Fibroblast of lung (primary cell): Measurements from ENCODE around the gene PUSL1. TPM values are rescaled to one million over a fixed set of nuclear protein-coding genes. Genes with fewer than 3 reads are reported as not detected.
A peak's percentile ranks its signal among the peaks of the same experiment; 100 is the strongest.

Source experiments
- DNase-seq, 2 donors: peaks; one replicate each; pipeline versions ENCODE4 v3.0.0 to v3.0.0-alpha.2; 2010; ENCODE audit warnings: low read depth in 2 of 2
- H2AFZ ChIP-seq: 2 replicates; pipeline ENCODE4 v1.5.1; 2012; ENCODE audit warnings: low read length, control low read depth, inconsistent platforms
- H3K27ac ChIP-seq: 2 replicates; pipeline ENCODE4 v1.5.1; 2011; ENCODE audit warnings: low read length, control low read depth; ENCODE audit not compliant: insufficient read depth
- H3K27me3 ChIP-seq: 2 replicates; pipeline ENCODE4 v1.5.1; 2011; ENCODE audit warnings: mild to moderate bottlenecking, low read length; ENCODE audit not compliant: control insufficient read depth, insufficient read depth
- H3K36me3 ChIP-seq: 2 replicates; pipeline ENCODE4 v1.5.1; 2011; ENCODE audit warnings: low read length; ENCODE audit not compliant: control insufficient read depth, insufficient read depth
- H3K4me1 ChIP-seq: 2 replicates; pipeline ENCODE4 v1.5.1; 2011; ENCODE audit warnings: low read length; ENCODE audit not compliant: control insufficient read depth, insufficient read depth; ENCODE audit errors: extremely low read depth
- H3K4me2 ChIP-seq: 2 replicates; pipeline ENCODE4 v1.5.1; 2011; ENCODE audit warnings: low read length, control low read depth; ENCODE audit not compliant: insufficient read depth; ENCODE audit errors: extremely low read depth
- H3K4me3 ChIP-seq, 4 experiments: fragments of 200-600 bp in 1 of 4; sonication (generic) in 1 of 4; replicated peaks in 1 of 4; 2 replicates each; pipeline ENCODE4 v1.5.1; 2011 to 2016; ENCODE audit warnings: low read length in 4 of 4, low read depth in 3 of 4, mild to moderate bottlenecking in 3 of 4, control low read depth in 2 of 4, inconsistent platforms in 1 of 4, mixed read lengths in 1 of 4; ENCODE audit not compliant: insufficient read depth in 1 of 4; ENCODE audit errors: control extremely low read depth in 1 of 4
- H3K79me2 ChIP-seq: 2 replicates; pipeline ENCODE4 v1.5.1; 2012; ENCODE audit warnings: mild to moderate bottlenecking, low read length, inconsistent platforms; ENCODE audit not compliant: control insufficient read depth, insufficient read depth
- H3K9ac ChIP-seq: 2 replicates; pipeline ENCODE4 v1.5.1; 2011; ENCODE audit warnings: mild to moderate bottlenecking, low read length, control low read depth; ENCODE audit not compliant: insufficient read depth
- H3K9me3 ChIP-seq: 2 replicates; pipeline ENCODE4 v1.5.1; 2012; ENCODE audit warnings: low read depth, low read length; ENCODE audit not compliant: control insufficient read depth, insufficient read depth
- H4K20me1 ChIP-seq: 2 replicates; pipeline ENCODE4 v1.5.1; 2011; ENCODE audit warnings: low read length; ENCODE audit not compliant: control insufficient read depth, insufficient read depth; ENCODE audit errors: extremely low read depth
- EZH2 ChIP-seq: IDR thresholded peaks from 2 replicates; pipeline ENCODE4 v1.5.1; 2012; ENCODE audit warnings: low read length, control low read depth, mild to moderate bottlenecking; ENCODE audit errors: missing control alignments
- polyA plus RNA-seq, 2 donors: library from polyadenylated mRNA; depleted of rRNA in 1 of 2; stranded (reverse) in 1 of 2; unstranded in 1 of 2; fragments of >200 nt; gene quantifications; 2 replicates each; pipeline ENCODE4 v1.2.1, GENCODE V29; 2011 to 2012; ENCODE audit warnings: missing spikeins in 1 of 2
- total RNA-seq: library from RNA; depleted of rRNA; stranded (reverse); fragments of >200 nt; gene quantifications from 2 replicates; pipeline ENCODE4 v1.2.1, GENCODE V29; 2014
- TF ChIP-seq, protein P1 (sequence below), 2 donors: IDR thresholded peaks in 1 of 2; conservative IDR thresholded peaks in 1 of 2; 1 replicate in 1 of 2; 2 replicates in 1 of 2; pipeline ENCODE4 v1.5.1; 2011 to 2012; ENCODE audit warnings: low read length in 2 of 2, control low read depth in 1 of 2, inconsistent platforms in 1 of 2, low read depth in 1 of 2, mild to moderate bottlenecking in 1 of 2

PUSL1 gene
- total and polyA plus RNA-seq, 2 donors (not counting 1 experiment from before 2014, with no cell fraction given): 7.1 to 12.7 TPM

DNA sequence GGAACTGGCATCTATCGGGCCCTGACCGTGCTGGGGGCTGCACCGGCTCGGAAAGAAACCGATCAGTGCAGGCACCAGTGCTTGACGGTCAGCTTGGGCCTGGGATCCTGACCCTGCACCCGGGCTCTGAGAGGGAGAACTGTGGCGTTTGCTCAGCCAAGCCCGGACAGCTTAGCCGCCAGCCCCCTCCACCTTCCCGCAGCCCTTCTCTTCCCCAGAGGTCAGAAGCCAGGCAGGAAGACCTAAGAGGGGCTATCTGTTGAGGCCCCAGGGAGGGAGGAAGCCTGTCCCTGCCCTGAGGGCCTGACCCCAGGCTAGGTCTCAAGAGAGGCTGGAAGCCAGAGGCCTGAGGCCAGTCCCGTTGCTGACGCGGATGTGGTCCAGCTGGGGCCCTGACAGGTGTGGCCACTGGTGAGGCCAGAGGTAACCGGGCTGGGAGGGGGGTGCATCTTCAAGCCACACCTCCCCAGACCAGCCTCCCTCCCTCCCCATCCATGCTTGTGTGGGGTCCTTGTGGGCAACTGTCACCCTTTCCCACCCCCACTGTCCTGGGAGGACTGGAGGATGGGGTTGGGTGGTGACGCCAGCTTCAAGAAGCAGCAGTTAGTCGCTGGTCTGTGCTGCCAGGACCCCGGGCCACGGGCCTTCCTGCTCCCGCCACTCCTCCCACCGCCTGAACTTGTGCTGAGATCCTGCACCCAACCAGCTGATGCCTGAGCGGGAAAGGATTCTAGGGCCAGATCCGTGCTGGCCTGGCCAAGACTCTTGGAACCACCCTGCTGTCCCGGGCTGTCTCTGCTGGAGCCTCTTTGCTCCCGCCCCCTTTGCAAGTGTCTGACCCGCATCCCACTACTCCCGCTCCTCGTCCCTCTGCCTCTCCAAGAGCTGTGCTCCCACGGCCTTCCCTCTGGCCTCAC is 43.4 kb downstream of the PUSL1 start:
- peak overlapping the region in 1 of 4 experiments; percentile 45 for H3K4me3 ChIP-seq
- no peak overlapping the region for H3K9ac ChIP-seq
- peak overlapping the region; percentile 18 for H3K27ac ChIP-seq
- no peak overlapping the region for H2AFZ ChIP-seq
- no peaks in the 10 kb centered on the region for H3K27me3 ChIP-seq
- H3K4me2 ChIP-seq: peak overlapping the region; percentile 44
- TF ChIP-seq, protein P1, sequence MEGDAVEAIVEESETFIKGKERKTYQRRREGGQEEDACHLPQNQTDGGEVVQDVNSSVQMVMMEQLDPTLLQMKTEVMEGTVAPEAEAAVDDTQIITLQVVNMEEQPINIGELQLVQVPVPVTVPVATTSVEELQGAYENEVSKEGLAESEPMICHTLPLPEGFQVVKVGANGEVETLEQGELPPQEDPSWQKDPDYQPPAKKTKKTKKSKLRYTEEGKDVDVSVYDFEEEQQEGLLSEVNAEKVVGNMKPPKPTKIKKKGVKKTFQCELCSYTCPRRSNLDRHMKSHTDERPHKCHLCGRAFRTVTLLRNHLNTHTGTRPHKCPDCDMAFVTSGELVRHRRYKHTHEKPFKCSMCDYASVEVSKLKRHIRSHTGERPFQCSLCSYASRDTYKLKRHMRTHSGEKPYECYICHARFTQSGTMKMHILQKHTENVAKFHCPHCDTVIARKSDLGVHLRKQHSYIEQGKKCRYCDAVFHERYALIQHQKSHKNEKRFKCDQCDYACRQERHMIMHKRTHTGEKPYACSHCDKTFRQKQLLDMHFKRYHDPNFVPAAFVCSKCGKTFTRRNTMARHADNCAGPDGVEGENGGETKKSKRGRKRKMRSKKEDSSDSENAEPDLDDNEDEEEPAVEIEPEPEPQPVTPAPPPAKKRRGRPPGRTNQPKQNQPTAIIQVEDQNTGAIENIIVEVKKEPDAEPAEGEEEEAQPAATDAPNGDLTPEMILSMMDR (conservative IDR thresholded peaks at IDR 0.05 in 1 of 2, IDR thresholded peaks at IDR 0.05 in 1 of 2; ENCODE audit: low read depth in 1 of 2, low read length in 2 of 2): no peak
- TF ChIP-seq EZH2: no peak
- DNase-seq: peak; percentile 55 to 71
- H3K4me1 ChIP-seq: peaks cover 19% of the 10 kb centered on the region
- H3K9me3 ChIP-seq: no peaks in the 10 kb centered on the region
- peaks cover 67% of the 10 kb centered on the region for H3K79me2 ChIP-seq
- H3K36me3 ChIP-seq: peaks cover 25% of the 10 kb centered on the region
- H4K20me1 ChIP-seq: no peaks in the 10 kb centered on the region

DNA sequence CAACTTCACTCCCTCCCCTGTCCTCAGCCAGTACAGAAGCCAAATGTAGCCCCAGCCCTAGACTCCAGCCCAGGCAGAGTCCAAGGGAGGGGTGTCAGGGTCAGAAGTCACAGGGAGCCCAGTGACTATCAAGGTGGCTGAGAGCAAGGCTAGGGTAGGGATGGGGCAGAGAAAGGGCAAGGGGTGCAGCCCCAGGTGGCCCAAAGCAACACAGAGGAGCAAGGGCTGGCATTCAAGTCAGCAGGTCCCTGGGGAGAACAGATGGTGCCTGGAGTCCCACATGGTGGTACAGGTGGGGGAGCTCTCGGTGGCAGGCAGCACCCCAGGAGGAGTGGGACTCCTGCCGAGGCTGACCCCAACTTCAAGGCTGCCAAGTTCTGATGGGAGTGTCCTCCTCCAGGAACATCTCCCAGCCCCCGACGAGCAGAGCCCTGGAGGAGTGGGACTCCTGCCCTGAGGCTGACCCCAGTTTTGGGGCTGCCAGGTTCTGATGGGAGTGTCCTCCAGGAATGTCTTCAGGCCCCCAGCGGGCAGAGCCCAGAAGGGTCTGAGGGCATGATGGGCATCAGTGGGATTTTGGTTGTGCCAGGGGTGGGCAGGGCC is 44.5 kb downstream of the PUSL1 start:
- H3K36me3 ChIP-seq: peaks cover 25% of the 10 kb centered on the region
- peak overlapping the region; percentile 28 for H3K27ac ChIP-seq
- H3K9ac ChIP-seq: no peak overlapping the region
- no peak overlapping the region for H2AFZ ChIP-seq
- H3K9me3 ChIP-seq: no peaks in the 10 kb centered on the region
- TF ChIP-seq EZH2: no peak
- TF ChIP-seq, protein P1 (conservative IDR thresholded peaks at IDR 0.05 in 1 of 2, IDR thresholded peaks at IDR 0.05 in 1 of 2; ENCODE audit: low read depth in 1 of 2, low read length in 2 of 2): no peak
- H3K79me2 ChIP-seq: peaks cover 67% of the 10 kb centered on the region
- H4K20me1 ChIP-seq: no peaks in the 10 kb centered on the region
- H3K4me2 ChIP-seq: peak overlapping the region; percentile 44
- H3K4me3 ChIP-seq: peak overlapping the region in 2 of 4 experiments; percentile 14 to 45
- peaks cover 16% of the 10 kb centered on the region for H3K4me1 ChIP-seq
- H3K27me3 ChIP-seq: no peaks in the 10 kb centered on the region
- DNase-seq: no peak

DNA sequence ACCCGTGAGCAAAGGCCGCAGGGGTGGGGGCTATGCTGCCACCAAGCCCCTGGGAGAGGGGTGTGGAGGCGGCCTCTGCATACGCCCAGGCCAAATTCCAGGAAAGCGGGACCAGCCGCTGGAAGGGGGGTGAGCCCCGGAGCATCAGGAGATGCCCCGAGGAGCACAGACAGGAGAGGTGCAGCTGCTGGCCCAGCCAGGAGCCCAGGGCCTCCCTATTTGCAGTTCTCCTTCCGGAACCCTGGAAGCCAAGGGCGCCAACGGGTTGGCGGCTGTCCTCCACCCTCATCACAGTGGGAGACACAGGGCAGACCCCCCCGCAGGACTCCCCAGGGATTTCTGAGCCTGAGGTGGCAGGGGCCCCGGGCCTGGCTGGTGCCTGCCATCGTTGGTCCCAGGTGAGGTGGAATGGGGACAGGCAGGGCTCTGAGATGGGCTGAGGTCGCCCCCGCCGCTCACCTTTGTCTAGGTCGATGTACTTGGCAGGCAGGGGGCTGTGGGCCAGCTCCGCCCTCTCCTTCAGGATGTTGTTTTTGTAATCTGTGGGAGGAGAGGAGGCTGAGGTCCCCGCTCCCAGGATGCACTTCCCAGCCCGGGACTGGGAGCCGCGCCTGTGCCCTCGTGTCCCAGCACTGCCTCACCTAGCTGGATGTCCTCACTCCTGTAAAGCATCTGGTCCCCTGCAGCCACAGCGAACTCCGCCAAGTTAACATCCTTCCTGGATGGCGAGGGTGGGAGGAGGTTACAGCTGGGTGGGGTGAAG is 45.2 kb downstream of the PUSL1 start:
- Histone ChIP-seq H3K9ac (no peak overlapping the region), H3K36me3 (peaks cover 25% of the 10 kb centered on the region), H2AFZ (no peak overlapping the region), H3K4me3 (peak overlapping the region in 1 of 4 experiments; percentile 45), H3K4me2 (peak overlapping the region; percentile 44), H3K27ac (peak overlapping the region; percentile 28), H3K4me1 (peaks cover 17% of the 10 kb centered on the region), H3K9me3 (no peaks in the 10 kb centered on the region), H3K27me3 (no peaks in the 10 kb centered on the region), H3K79me2 (peaks cover 66% of the 10 kb centered on the region), H4K20me1 (no peaks in the 10 kb centered on the region)
- TF ChIP-seq EZH2: no peak
- TF ChIP-seq, protein P1 (conservative IDR thresholded peaks at IDR 0.05 in 1 of 2, IDR thresholded peaks at IDR 0.05 in 1 of 2; ENCODE audit: low read depth in 1 of 2, low read length in 2 of 2): no peak
- DNase-seq: no peak
